Endodermal cell (in vitro differentiated cells): ENCODE results near the gene TSC1. TPM values are rescaled to one million over a fixed set of nuclear protein-coding genes. Genes with fewer than 3 reads are reported as not detected.
A peak's percentile ranks its signal among the peaks of the same experiment; 100 is the strongest.

Experiments
- DNase-seq: peaks from one replicate; pipeline ENCODE4 v3.0.0-alpha.2; 2017
- H3K27ac ChIP-seq: 2 replicates; pipeline ENCODE4 v1.5.1; 2013; ENCODE audit warnings: mild to moderate bottlenecking, low read depth, low read length, moderate library complexity
- H3K27me3 ChIP-seq: 2 replicates; pipeline ENCODE4 v1.6.1; 2013; ENCODE audit warnings: mild to moderate bottlenecking, low read length, moderate library complexity; ENCODE audit not compliant: insufficient read depth, control insufficient read depth, poor library complexity, severe bottlenecking
- H3K36me3 ChIP-seq: 2 replicates; pipeline ENCODE4 v1.7.0; 2013; ENCODE audit warnings: mild to moderate bottlenecking, low read length, moderate library complexity; ENCODE audit not compliant: control insufficient read depth, insufficient read depth
- H3K4me1 ChIP-seq: one replicate; pipeline ENCODE4 v1.7.0; 2013; ENCODE audit warnings: low read length; ENCODE audit not compliant: control insufficient read depth, insufficient read depth
- H3K4me3 ChIP-seq: 2 replicates; pipeline ENCODE4 v1.5.1; 2013; ENCODE audit warnings: mild to moderate bottlenecking, low read length, moderate library complexity
- H3K9ac ChIP-seq: 2 replicates; pipeline ENCODE4 v1.6.1; 2013; ENCODE audit warnings: mild to moderate bottlenecking, low read length, moderate library complexity; ENCODE audit not compliant: poor library complexity, severe bottlenecking; ENCODE audit errors: extremely low read depth
- H3K9me3 ChIP-seq: 2 replicates; pipeline ENCODE4 v1.6.1; 2013; ENCODE audit warnings: mild to moderate bottlenecking, low read length, moderate library complexity; ENCODE audit not compliant: control insufficient read depth
- H3K27ac Mint-ChIP-seq: 2 replicates; pipeline ENCODE4 v1.8.0; 2020; ENCODE audit warnings: mixed read lengths
- H3K27me3 Mint-ChIP-seq: 2 replicates; pipeline ENCODE4 v1.8.0; 2021; ENCODE audit warnings: mild to moderate bottlenecking, mixed read lengths; ENCODE audit not compliant: insufficient read depth
- H3K36me3 Mint-ChIP-seq: 2 replicates; pipeline ENCODE4 v1.8.0; 2020; ENCODE audit warnings: low read depth, mixed read lengths
- H3K4me1 Mint-ChIP-seq: 2 replicates; pipeline ENCODE4 v1.8.0; 2020; ENCODE audit warnings: mixed read lengths
- H3K4me3 Mint-ChIP-seq: 2 replicates; pipeline ENCODE4 v1.8.0; 2020; ENCODE audit warnings: mild to moderate bottlenecking, moderate library complexity, mixed read lengths
- H3K9me3 Mint-ChIP-seq: 2 replicates; pipeline ENCODE4 v1.8.0; 2020; ENCODE audit warnings: mild to moderate bottlenecking, mixed read lengths
- CTCF ChIP-seq: fragments of 200-600 bp; sonication (generic); conservative IDR thresholded peaks from 2 replicates; pipeline ENCODE4 v1.5.0; 2021; ENCODE audit warnings: antibody characterized with exemption, mild to moderate bottlenecking
- WGBS, 2 experiments: methylation state at CpG; one replicate each; pipeline versions ENCODE4 v1.1.5 to v1.1.7; 2013; ENCODE audit warnings: missing lambda C conversion rate in 2 of 2, mixed read lengths in 1 of 2; ENCODE audit not compliant: insufficient coverage in 1 of 2, insufficient read length in 1 of 2; 5-methylcytosine and 5-hydroxymethylcytosine counted together
- total RNA-seq, 2 donors: library from RNA; stranded (reverse); fragmentation: NEBNext Ultra II Directional in 1 of 2; extraction: Animal tissue kit (Norgen Biotek cat#: 25700) in 1 of 2; gene quantifications; 2 replicates in 1 of 2; 3 replicates in 1 of 2; pipeline ENCODE4 v1.2.1, GENCODE V29; 2021

Gene TSC1
- total RNA-seq, 2 donors from 2014 or later: 67.8 to 72.9 TPM

GRCh38 chr9:132982458-132982857, 38.0 kb upstream of the TSC1 start:
- Histone ChIP-seq H3K27ac (no peak overlapping the region), H3K9ac (no peak overlapping the region), H3K36me3 (no peaks in the 10 kb centered on the region), H3K4me1 (no peaks in the 10 kb centered on the region), H3K4me3 (no peak overlapping the region), H3K9me3 (no peaks in the 10 kb centered on the region), H3K27me3 (peaks cover 21% of the 10 kb centered on the region)
- H3K4me1 Mint-ChIP-seq: peaks cover 15% of the 10 kb centered on the region
- no peak for DNase-seq
- 91 to 100% methylated on average over 3 to 8 of the region's 8 CpGs for WGBS, 2 experiments
- peaks cover 13% of the 10 kb centered on the region for H3K27me3 Mint-ChIP-seq
- H3K27ac Mint-ChIP-seq: no peak overlapping the region
- H3K36me3 Mint-ChIP-seq: no peaks in the 10 kb centered on the region
- H3K9me3 Mint-ChIP-seq: no peaks in the 10 kb centered on the region
- no peak for TF ChIP-seq CTCF
- no peak overlapping the region for H3K4me3 Mint-ChIP-seq

- DNase-seq: no peak
- Histone ChIP-seq H3K36me3 (no peaks in the 10 kb centered on the region), H3K4me1 (no peaks in the 10 kb centered on the region), H3K27ac (no peak overlapping the region), H3K9me3 (no peaks in the 10 kb centered on the region), H3K9ac (no peak overlapping the region), H3K4me3 (no peak overlapping the region), H3K27me3 (peaks cover 34% of the 10 kb centered on the region)
- no peaks in the 10 kb centered on the region for H3K9me3 Mint-ChIP-seq
- H3K4me3 Mint-ChIP-seq: no peak overlapping the region
- 92 to 94% methylated on average over 1 to 4 of the region's 5 CpGs for WGBS, 2 experiments
- H3K27me3 Mint-ChIP-seq: peaks cover 15% of the 10 kb centered on the region
- no peaks in the 10 kb centered on the region for H3K36me3 Mint-ChIP-seq
- H3K4me1 Mint-ChIP-seq: peaks cover 15% of the 10 kb centered on the region
- no peak for TF ChIP-seq CTCF
- no peak overlapping the region for H3K27ac Mint-ChIP-seq
These were observed 35.7 kb upstream of the TSC1 start for GRCh38 chr9:132980157-132980556.

DNA sequence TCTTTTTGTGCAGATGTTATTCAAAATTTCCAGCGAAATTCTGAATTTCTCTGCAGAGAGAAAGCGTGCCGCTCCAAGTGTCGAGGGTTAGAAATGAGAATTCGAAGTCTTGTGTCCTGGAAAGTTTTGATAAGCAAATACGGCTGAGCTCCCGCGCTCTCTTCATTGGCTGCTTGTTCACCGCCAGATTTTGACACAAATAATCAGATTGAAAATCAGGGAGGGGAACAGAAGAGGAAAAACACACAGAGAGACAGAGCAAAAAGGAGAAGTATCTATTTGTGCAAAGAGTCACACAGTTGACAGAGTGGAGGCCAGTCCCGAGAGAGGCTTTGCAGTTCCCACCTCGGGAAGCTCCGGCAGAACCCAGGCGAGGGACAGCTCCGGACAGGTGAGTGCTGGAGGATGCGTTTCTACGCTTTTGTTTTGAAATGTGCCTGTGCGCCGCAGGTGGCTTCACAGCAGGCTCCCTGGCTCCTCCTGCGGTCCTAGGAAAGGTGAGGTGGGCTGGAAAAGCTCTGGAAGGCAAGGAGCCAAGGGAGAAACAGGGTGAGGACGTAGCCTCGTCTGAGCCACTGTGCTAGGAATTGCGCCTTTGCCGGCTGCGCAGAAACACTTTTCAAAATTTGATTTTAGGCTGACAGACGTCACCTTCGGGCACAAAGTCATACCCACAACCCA, 34.2 kb upstream of the TSC1 start, which contains the start of gene GFI1B:
GFI1B (plus strand) TSS at position 244 of the 681 bp plus-strand sequence. CDS start 7,985 bp downstream, outside the sequence.
- peaks cover 29% of the 10 kb centered on the region for H3K27me3 Mint-ChIP-seq
- H3K4me3 ChIP-seq: no peak within 1 kb of the TSS
- DNase-seq: peak; percentile 84
- no peak within 1 kb of the TSS for H3K27ac Mint-ChIP-seq
- no peaks in the 10 kb centered on the region for H3K36me3 ChIP-seq
- peak within 1 kb of the TSS; percentile 12 for H3K4me3 Mint-ChIP-seq
- H3K9me3 ChIP-seq: no peaks in the 10 kb centered on the region
- H3K4me1 ChIP-seq: no peaks in the 10 kb centered on the region
- peaks cover 39% of the 10 kb centered on the region for H3K27me3 ChIP-seq
- peaks cover 15% of the 10 kb centered on the region for H3K4me1 Mint-ChIP-seq
- no peak within 1 kb of the TSS for H3K9ac ChIP-seq
- no peaks in the 10 kb centered on the region for H3K36me3 Mint-ChIP-seq
- WGBS, 2 experiments: 46 to 52% methylated on average over 23 to 26 of the region's 26 CpGs
- no peak for TF ChIP-seq CTCF
- no peaks in the 10 kb centered on the region for H3K9me3 Mint-ChIP-seq
- no peak within 1 kb of the TSS for H3K27ac ChIP-seq
